Neural progenitor cell (in vitro differentiated cells): ENCODE results near the gene UBXN11. TPM values are rescaled to one million over a fixed set of nuclear protein-coding genes. Genes with fewer than 3 reads are reported as not detected.

Source experiments
- DNase-seq: peaks from one replicate; pipeline ENCODE4 v3.0.0-alpha.2; 2016; ENCODE audit warnings: low spot score
- H2AFZ ChIP-seq: fragments of 200-600 bp; sonication (generic); replicated peaks from 2 replicates; pipeline ENCODE4 v1.6.1; 2016; ENCODE audit warnings: antibody characterized with exemption
- H3F3A ChIP-seq: fragments of 200-600 bp; sonication (generic); 2 replicates; pipeline ENCODE4 v1.6.1; 2016; ENCODE audit warnings: antibody characterized with exemption, low read depth
- H3K27ac ChIP-seq: fragments of 200-600 bp; sonication (generic); 2 replicates; pipeline ENCODE4 v1.5.1; 2016; ENCODE audit warnings: mild to moderate bottlenecking
- H3K27me3 ChIP-seq: fragments of 200-600 bp; sonication (generic); 2 replicates; pipeline ENCODE4 v1.6.1; 2016; ENCODE audit warnings: mild to moderate bottlenecking, moderate library complexity
- H3K36me3 ChIP-seq: fragments of 200-600 bp; sonication (generic); 2 replicates; pipeline ENCODE4 v1.5.1; 2016
- H3K4me1 ChIP-seq: fragments of 200-600 bp; sonication (generic); 2 replicates; pipeline ENCODE4 v1.6.1; 2016; ENCODE audit warnings: mixed run types
- H3K4me2 ChIP-seq: fragments of 200-600 bp; sonication (generic); 2 replicates; pipeline ENCODE4 v1.6.1; 2016
- H3K4me3 ChIP-seq: fragments of 200-600 bp; sonication (generic); 2 replicates; pipeline ENCODE4 v1.5.1; 2016
- H3K79me2 ChIP-seq: fragments of 200-600 bp; sonication (generic); 2 replicates; pipeline ENCODE4 v1.6.1; 2016; ENCODE audit warnings: low read depth
- H3K9ac ChIP-seq: fragments of 200-600 bp; sonication (generic); 2 replicates; pipeline ENCODE4 v1.6.1; 2016
- H3K9me3 ChIP-seq: fragments of 200-600 bp; sonication (generic); 2 replicates; pipeline ENCODE4 v1.5.1; 2016; ENCODE audit warnings: low read depth
- H4K20me1 ChIP-seq: fragments of 200-600 bp; sonication (generic); 2 replicates; pipeline ENCODE4 v1.6.1; 2016; ENCODE audit warnings: low read depth
- H3K27ac Mint-ChIP-seq: 3 replicates; pipeline ENCODE4 v1.8.0; 2021; ENCODE audit warnings: mixed read lengths
- H3K27me3 Mint-ChIP-seq: 2 replicates; pipeline ENCODE4 v1.8.0; 2022; ENCODE audit warnings: low read depth, mild to moderate bottlenecking, inconsistent platforms, moderate library complexity, mixed read lengths; ENCODE audit not compliant: insufficient read depth
- H3K36me3 Mint-ChIP-seq: 3 replicates; pipeline ENCODE4 v1.8.0; 2021; ENCODE audit warnings: mixed read lengths
- H3K4me1 Mint-ChIP-seq: 3 replicates; pipeline ENCODE4 v1.8.0; 2021; ENCODE audit warnings: mixed read lengths
- H3K4me3 Mint-ChIP-seq: 3 replicates; pipeline ENCODE4 v1.8.0; 2021; ENCODE audit warnings: mild to moderate bottlenecking, moderate library complexity, mixed read lengths
- H3K9me3 Mint-ChIP-seq: 3 replicates; pipeline ENCODE4 v1.8.0; 2020; ENCODE audit warnings: mixed read lengths
- CTCF ChIP-seq: fragments of 200-600 bp; sonication (generic); IDR thresholded peaks from 2 replicates; pipeline ENCODE4 v1.5.1; 2017; ENCODE audit warnings: antibody characterized with exemption, mild to moderate bottlenecking
- EZH2 ChIP-seq: fragments of 200-600 bp; sonication (generic); IDR thresholded peaks from 2 replicates; pipeline ENCODE4 v1.6.1; 2017; ENCODE audit warnings: antibody characterized with exemption, mild to moderate bottlenecking, moderate library complexity
- EZH2phosphoT487 ChIP-seq: fragments of 200-600 bp; sonication (generic); IDR thresholded peaks from 2 replicates; pipeline ENCODE4 v1.6.1; 2017; ENCODE audit warnings: antibody characterized with exemption
- total RNA-seq: library from RNA; depleted of rRNA; stranded (reverse); fragments of >200 nt; gene quantifications from 2 replicates; pipeline ENCODE4 v1.2.3, GENCODE V29; 2015; ENCODE audit warnings: low replicate concordance

The UBXN11 gene
- total RNA-seq, 1 donor from 2014 or later, result 5.9 TPM

DNA sequence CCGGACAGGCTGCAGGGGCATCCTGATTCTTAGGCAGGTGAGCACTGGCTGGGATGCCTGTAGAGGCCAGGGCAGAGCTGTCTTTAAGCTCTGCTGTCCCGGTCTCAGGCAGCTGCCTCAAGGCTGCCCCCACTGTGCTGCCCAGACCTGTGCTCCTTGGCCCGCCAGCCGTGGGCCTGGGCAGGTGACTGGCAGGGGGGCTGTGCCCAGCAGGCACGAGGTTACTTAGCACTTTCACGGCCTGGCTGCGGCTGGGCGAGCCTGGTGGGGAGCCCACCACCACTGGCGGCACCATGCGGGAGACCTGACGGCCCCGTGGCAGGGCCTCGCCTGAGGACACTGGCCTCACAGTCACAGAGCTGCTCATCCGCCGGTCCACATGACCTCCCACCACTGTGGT lies 39.3 kb upstream of the UBXN11 start:
- H3K4me1 Mint-ChIP-seq, result peaks cover 22% of the 10 kb centered on the region
- H3K27ac ChIP-seq, result no peak overlapping the region
- TF ChIP-seq EZH2 (no peak), CTCF (no peak), EZH2phosphoT487 (no peak)
- peaks cover 8% of the 10 kb centered on the region for H3K27me3 Mint-ChIP-seq
- no peak overlapping the region for H3K4me2 ChIP-seq
- no peak overlapping the region for H3K9ac ChIP-seq
- no peaks in the 10 kb centered on the region for H3K36me3 Mint-ChIP-seq
- H2AFZ ChIP-seq, result no peak overlapping the region
- no peaks in the 10 kb centered on the region for H4K20me1 ChIP-seq
- no peaks in the 10 kb centered on the region for H3K27me3 ChIP-seq
- no peak overlapping the region for H3K4me3 Mint-ChIP-seq
- H3K36me3 ChIP-seq, result no peaks in the 10 kb centered on the region
- H3K9me3 ChIP-seq, result no peaks in the 10 kb centered on the region
- peaks cover 7% of the 10 kb centered on the region for H3K4me1 ChIP-seq
- peaks cover 4% of the 10 kb centered on the region for H3F3A ChIP-seq
- no peak overlapping the region for H3K27ac Mint-ChIP-seq
- no peak overlapping the region for H3K4me3 ChIP-seq
- H3K79me2 ChIP-seq, result no peaks in the 10 kb centered on the region
- DNase-seq, result no peak
- no peaks in the 10 kb centered on the region for H3K9me3 Mint-ChIP-seq

- H3K4me1 Mint-ChIP-seq, result peaks cover 14% of the 10 kb centered on the region
- peaks cover 5% of the 10 kb centered on the region for H3K27me3 Mint-ChIP-seq
- no peak for DNase-seq
- Histone ChIP-seq H3K4me3 (no peak overlapping the region), H3K4me1 (no peaks in the 10 kb centered on the region), H4K20me1 (no peaks in the 10 kb centered on the region), H3K9ac (no peak overlapping the region), H3K4me2 (no peak overlapping the region), H3K36me3 (no peaks in the 10 kb centered on the region), H3K27ac (no peak overlapping the region), H2AFZ (no peak overlapping the region), H3K27me3 (no peaks in the 10 kb centered on the region), H3K79me2 (no peaks in the 10 kb centered on the region), H3K9me3 (no peaks in the 10 kb centered on the region), H3F3A (no peaks in the 10 kb centered on the region)
- H3K36me3 Mint-ChIP-seq, result no peaks in the 10 kb centered on the region
- H3K27ac Mint-ChIP-seq, result no peak overlapping the region
- H3K4me3 Mint-ChIP-seq, result no peak overlapping the region
- no peak for TF ChIP-seq EZH2phosphoT487
- no peak for TF ChIP-seq EZH2
- TF ChIP-seq CTCF, result no peak
- no peaks in the 10 kb centered on the region for H3K9me3 Mint-ChIP-seq
Observed at GRCh38 chr1:26344147-26344920, 37.9 kb upstream of the UBXN11 start.

GRCh38 chr1:26340047-26340481 lies 33.6 kb upstream of the UBXN11 start:
- Histone ChIP-seq H3K4me1 (peaks cover 23% of the 10 kb centered on the region), H3K4me3 (no peak overlapping the region), H3K9me3 (no peaks in the 10 kb centered on the region), H3K27ac (no peak overlapping the region), H2AFZ (no peak overlapping the region), H3K36me3 (no peaks in the 10 kb centered on the region), H4K20me1 (no peaks in the 10 kb centered on the region), H3K4me2 (no peak overlapping the region), H3K9ac (no peak overlapping the region), H3F3A (peaks cover 22% of the 10 kb centered on the region), H3K27me3 (no peaks in the 10 kb centered on the region), H3K79me2 (peaks cover under 1% of the 10 kb centered on the region)
- H3K27ac Mint-ChIP-seq, result peak overlapping the region; percentile 3
- peaks cover 39% of the 10 kb centered on the region for H3K4me1 Mint-ChIP-seq
- H3K36me3 Mint-ChIP-seq, result no peaks in the 10 kb centered on the region
- peaks cover 10% of the 10 kb centered on the region for H3K27me3 Mint-ChIP-seq
- no peaks in the 10 kb centered on the region for H3K9me3 Mint-ChIP-seq
- no peak for TF ChIP-seq EZH2phosphoT487
- TF ChIP-seq EZH2, result no peak
- no peak for TF ChIP-seq CTCF
- H3K4me3 Mint-ChIP-seq, result no peak overlapping the region
- DNase-seq, result no peak
